ENCODE results near the gene ARHGAP18.

DNA sequence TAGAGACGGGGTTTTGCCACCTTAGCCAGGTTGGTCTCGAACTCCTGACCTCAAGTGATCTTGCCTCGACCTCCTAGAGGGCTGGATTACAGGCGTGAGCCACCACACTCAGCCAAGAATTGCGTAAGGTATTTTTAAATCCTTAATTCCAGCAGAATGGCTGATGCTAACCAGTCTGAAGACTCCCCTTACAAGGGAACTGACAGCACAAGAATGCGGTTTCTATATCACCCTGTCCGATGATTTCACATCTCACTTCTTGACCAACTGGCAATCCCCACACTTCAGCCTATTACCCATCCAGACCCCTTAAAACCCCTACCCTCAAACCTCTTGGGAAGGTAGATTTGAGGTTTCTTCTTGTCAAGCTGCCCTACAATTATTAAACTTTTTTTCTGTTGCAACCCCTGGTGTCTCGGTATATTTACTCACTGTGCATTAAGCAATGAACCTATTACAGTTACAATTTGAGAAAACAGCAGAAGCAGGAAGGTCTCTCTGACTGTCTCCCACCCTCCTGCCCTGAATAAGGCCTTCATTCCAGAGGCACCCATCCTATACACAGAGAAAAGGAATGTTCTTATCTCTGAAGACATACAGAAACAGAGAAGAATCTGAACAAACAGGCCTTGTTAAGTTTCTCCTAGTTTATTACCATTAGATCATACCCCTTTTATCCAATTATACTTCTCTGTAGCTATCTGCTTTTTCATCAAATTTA is 164.9 kb downstream of the ARHGAP18 start:
- TF ChIP-seq TCF7L2 (IDR thresholded peaks at IDR 0.05; ENCODE audit: low read depth, low read length) = no peak
- no peak for TF ChIP-seq YY1 (IDR thresholded peaks at IDR 0.05; ENCODE audit: insufficient read depth, insufficient replicate concordance, low read depth, low read length)
- no peak for TF ChIP-seq NR1H2 (CRISPR knock-in tag; IDR thresholded peaks at IDR 0.05; ENCODE audit: borderline replicate concordance, low read depth)
- TF ChIP-seq ZNF274 (CRISPR knock-in tag; IDR thresholded peaks at IDR 0.05) = no peak
- TF ChIP-seq, protein P1, sequence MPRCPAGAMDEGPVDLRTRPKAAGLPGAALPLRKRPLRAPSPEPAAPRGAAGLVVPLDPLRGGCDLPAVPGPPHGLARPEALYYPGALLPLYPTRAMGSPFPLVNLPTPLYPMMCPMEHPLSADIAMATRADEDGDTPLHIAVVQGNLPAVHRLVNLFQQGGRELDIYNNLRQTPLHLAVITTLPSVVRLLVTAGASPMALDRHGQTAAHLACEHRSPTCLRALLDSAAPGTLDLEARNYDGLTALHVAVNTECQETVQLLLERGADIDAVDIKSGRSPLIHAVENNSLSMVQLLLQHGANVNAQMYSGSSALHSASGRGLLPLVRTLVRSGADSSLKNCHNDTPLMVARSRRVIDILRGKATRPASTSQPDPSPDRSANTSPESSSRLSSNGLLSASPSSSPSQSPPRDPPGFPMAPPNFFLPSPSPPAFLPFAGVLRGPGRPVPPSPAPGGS (CRISPR knock-in tag; IDR thresholded peaks at IDR 0.05) = no peak
- TF ChIP-seq, protein P2, sequence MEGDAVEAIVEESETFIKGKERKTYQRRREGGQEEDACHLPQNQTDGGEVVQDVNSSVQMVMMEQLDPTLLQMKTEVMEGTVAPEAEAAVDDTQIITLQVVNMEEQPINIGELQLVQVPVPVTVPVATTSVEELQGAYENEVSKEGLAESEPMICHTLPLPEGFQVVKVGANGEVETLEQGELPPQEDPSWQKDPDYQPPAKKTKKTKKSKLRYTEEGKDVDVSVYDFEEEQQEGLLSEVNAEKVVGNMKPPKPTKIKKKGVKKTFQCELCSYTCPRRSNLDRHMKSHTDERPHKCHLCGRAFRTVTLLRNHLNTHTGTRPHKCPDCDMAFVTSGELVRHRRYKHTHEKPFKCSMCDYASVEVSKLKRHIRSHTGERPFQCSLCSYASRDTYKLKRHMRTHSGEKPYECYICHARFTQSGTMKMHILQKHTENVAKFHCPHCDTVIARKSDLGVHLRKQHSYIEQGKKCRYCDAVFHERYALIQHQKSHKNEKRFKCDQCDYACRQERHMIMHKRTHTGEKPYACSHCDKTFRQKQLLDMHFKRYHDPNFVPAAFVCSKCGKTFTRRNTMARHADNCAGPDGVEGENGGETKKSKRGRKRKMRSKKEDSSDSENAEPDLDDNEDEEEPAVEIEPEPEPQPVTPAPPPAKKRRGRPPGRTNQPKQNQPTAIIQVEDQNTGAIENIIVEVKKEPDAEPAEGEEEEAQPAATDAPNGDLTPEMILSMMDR (CRISPR knock-in tag; IDR thresholded peaks at IDR 0.05) = no peak
- TF ChIP-seq POLR2AphosphoS2 (IDR thresholded peaks at IDR 0.05; ENCODE audit: low read depth, low read length) = no peak
- TF ChIP-seq HOXA7 (CRISPR knock-in tag; IDR thresholded peaks at IDR 0.05) = no peak
- no peak for TF ChIP-seq HNRNPLL (IDR thresholded peaks at IDR 0.05; ENCODE audit: low read depth, low read length, poor library complexity, severe bottlenecking)
- no peak for TF ChIP-seq ZNF326 (CRISPR knock-in tag; IDR thresholded peaks at IDR 0.05; ENCODE audit: borderline replicate concordance)
- no peak for TF ChIP-seq HNF4A (CRISPR knock-in tag; IDR thresholded peaks at IDR 0.05)
- TF ChIP-seq, protein P3, sequence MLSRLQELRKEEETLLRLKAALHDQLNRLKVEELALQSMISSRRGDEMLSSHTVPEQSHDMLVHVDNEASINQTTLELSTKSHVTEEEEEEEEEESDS (CRISPR knock-in tag; IDR thresholded peaks at IDR 0.05; ENCODE audit: borderline replicate concordance) = no peak
